HEK293T (cell line): ENCODE results near the gene SPATA2.

Source experiments
- ARNT ChIP-seq: fragments of 450-650 bp; IDR thresholded peaks from 2 replicates; pipeline ENCODE4 v1.6.1; 2017; ENCODE audit warnings: mild to moderate bottlenecking
- CTBP1 ChIP-seq: fragments of 450-650 bp; IDR thresholded peaks from 2 replicates; pipeline ENCODE4 v1.6.1; 2016; ENCODE audit warnings: borderline replicate concordance
- FOXA1 ChIP-seq: fragments of 450-650 bp; IDR thresholded peaks from 2 replicates; pipeline ENCODE4 v1.6.1; 2016; ENCODE audit warnings: mild to moderate bottlenecking
- FOXK2 ChIP-seq: fragments of 450-650 bp; IDR thresholded peaks from 2 replicates; pipeline ENCODE4 v1.6.1; 2016; ENCODE audit warnings: mild to moderate bottlenecking
- LEF1 ChIP-seq: fragments of 450-650 bp; IDR thresholded peaks from 2 replicates; pipeline ENCODE4 v1.6.1; 2017; ENCODE audit warnings: mild to moderate bottlenecking, borderline replicate concordance
- NFRKB ChIP-seq: fragments of 450-650 bp; IDR thresholded peaks from 2 replicates; pipeline ENCODE4 v1.6.1; 2016; ENCODE audit warnings: mild to moderate bottlenecking, moderate library complexity
- PKNOX1 ChIP-seq: fragments of 450-650 bp; IDR thresholded peaks from 2 replicates; pipeline ENCODE4 v1.6.1; 2016
- SUZ12 ChIP-seq: fragments of 450-650 bp; IDR thresholded peaks from 2 replicates; pipeline ENCODE4 v1.6.1; 2016; ENCODE audit warnings: mild to moderate bottlenecking
- ZNF384 ChIP-seq: fragments of 450-650 bp; IDR thresholded peaks from 2 replicates; pipeline ENCODE4 v1.6.1; 2016

- TF ChIP-seq ARNT (no peak), FOXA1 (no peak), SUZ12 (no peak), PKNOX1 (no peak), ZNF384 (no peak), FOXK2 (no peak), CTBP1 (no peak), LEF1 (no peak), NFRKB (no peak)
Measured at GRCh38 chr20:49899541-49900383, 15.6 kb downstream of the SPATA2 start.
